ENCODE data around the gene CLASP1.

- no peak for TF ChIP-seq CTCF (IDR thresholded peaks at IDR 0.05)
- TF ChIP-seq POLR2A (IDR thresholded peaks at IDR 0.05): no peak
- TF ChIP-seq EP300 (IDR thresholded peaks at IDR 0.05): no peak
- no peak for TF ChIP-seq POLR2AphosphoS5 (IDR thresholded peaks at IDR 0.05)
These were observed 316.0 kb downstream of the CLASP1 start for GRCh38 chr2:121333231-121333630.

All from sigmoid colon (tissue), 4 donors.